Skeletal muscle tissue (tissue), 4 donors: Measurements from ENCODE around the gene CDK5RAP2. TPM values are rescaled to one million over a fixed set of nuclear protein-coding genes. Genes with fewer than 3 reads are reported as not detected.
A peak's percentile ranks its signal among the peaks of the same experiment; 100 is the strongest.
"Not testable (repeated sequence)": the region's sequence is repeated elsewhere in the genome, so short reads cannot be mapped to it uniquely, and the experiment has no call there.

Experiments used
- H3K27ac ChIP-seq: one replicate; pipeline ENCODE4 v1.7.0; 2013; ENCODE audit warnings: mild to moderate bottlenecking, low read depth, low read length, inconsistent platforms
- H3K27me3 ChIP-seq, 3 donors: one replicate each; pipeline ENCODE4 v1.7.0; 2013; ENCODE audit warnings: low read length in 3 of 3; ENCODE audit not compliant: control insufficient read depth in 3 of 3, insufficient read depth in 3 of 3
- H3K36me3 ChIP-seq, 3 donors: one replicate each; pipeline ENCODE4 v1.7.0; 2013; ENCODE audit warnings: low read length in 3 of 3; ENCODE audit not compliant: control insufficient read depth in 3 of 3, insufficient read depth in 3 of 3
- H3K4me1 ChIP-seq, 3 donors: one replicate each; pipeline ENCODE4 v1.7.0; 2013; ENCODE audit warnings: low read length in 3 of 3, mild to moderate bottlenecking in 3 of 3; ENCODE audit not compliant: control insufficient read depth in 3 of 3, insufficient read depth in 3 of 3
- H3K4me3 ChIP-seq, 3 donors: one replicate each; pipeline ENCODE4 v1.7.0; 2013; ENCODE audit warnings: low read length in 3 of 3
- H3K9ac ChIP-seq, 3 donors: one replicate each; pipeline ENCODE4 v1.7.0; 2013; ENCODE audit warnings: low read length in 3 of 3, mild to moderate bottlenecking in 3 of 3, moderate library complexity in 2 of 3, low read depth in 1 of 3
- H3K9me3 ChIP-seq, 3 donors: one replicate each; pipeline ENCODE4 v1.7.0; 2013; ENCODE audit warnings: low read length in 3 of 3; ENCODE audit not compliant: control insufficient read depth in 3 of 3
- total RNA-seq: library from RNA; depleted of rRNA; stranded (reverse); fragments of >200 nt; gene quantifications from one replicate; pipeline ENCODE4 v1.2.3, GENCODE V29; 2014
- donor health status: Osteomylitis.

The CDK5RAP2 gene
- total RNA-seq, 1 donor from 2014 or later = 38.1 TPM

- H3K4me1 ChIP-seq = peaks cover 0 to 22% (median 9%) of the 10 kb centered on the region in 3 donors
- H3K27me3 ChIP-seq = no peaks in the 10 kb centered on the region
- H3K36me3 ChIP-seq = peaks cover 0 to 4% (median 3%) of the 10 kb centered on the region in 3 donors
- H3K9me3 ChIP-seq = no peaks in the 10 kb centered on the region
- no peak overlapping the region for H3K9ac ChIP-seq
- H3K27ac ChIP-seq = no peak overlapping the region
- no peak overlapping the region for H3K4me3 ChIP-seq
Measured at GRCh38 chr9:120555839-120556238, 24.1 kb downstream of the CDK5RAP2 start.

GRCh38 chr9:120552210-120552704 lies 27.7 kb downstream of the CDK5RAP2 start:
- H3K27ac ChIP-seq, H3K4me3 ChIP-seq, H3K9me3 ChIP-seq, H3K27me3 ChIP-seq, H3K4me1 ChIP-seq, H3K9ac ChIP-seq: not testable (repeated sequence)
- peaks cover 0 to 22% (median 20%) of the 10 kb centered on the region in 3 donors for H3K36me3 ChIP-seq

- H3K9ac ChIP-seq = peak overlapping the region in 1 of 3 donors; percentile 23
- H3K4me1 ChIP-seq = peaks cover 0 to 6% (median 0%) of the 10 kb centered on the region in 3 donors
- H3K4me3 ChIP-seq = no peak overlapping the region
- no peaks in the 10 kb centered on the region for H3K27me3 ChIP-seq
- H3K9me3 ChIP-seq = no peaks in the 10 kb centered on the region
- peaks cover 9 to 47% (median 45%) of the 10 kb centered on the region in 3 donors for H3K36me3 ChIP-seq
- H3K27ac ChIP-seq = no peak overlapping the region
Measured at GRCh38 chr9:120545701-120546550, 34.0 kb downstream of the CDK5RAP2 start.

- Histone ChIP-seq H3K9ac (no peak overlapping the region), H3K4me1 (peaks cover 0 to 6% (median 0%) of the 10 kb centered on the region in 3 donors), H3K36me3 (peaks cover 13 to 39% (median 39%) of the 10 kb centered on the region in 3 donors), H3K27ac (no peak overlapping the region), H3K9me3 (no peaks in the 10 kb centered on the region), H3K27me3 (no peaks in the 10 kb centered on the region), H3K4me3 (no peak overlapping the region)
Measured at GRCh38 chr9:120544441-120544840, 35.5 kb downstream of the CDK5RAP2 start.

GRCh38 chr9:120542701-120543490 lies 37.1 kb downstream of the CDK5RAP2 start:
- Histone ChIP-seq H3K9ac (no peak overlapping the region), H3K27me3 (no peaks in the 10 kb centered on the region), H3K9me3 (no peaks in the 10 kb centered on the region), H3K27ac (no peak overlapping the region), H3K4me3 (no peak overlapping the region), H3K4me1 (peaks cover 0 to 6% (median 0%) of the 10 kb centered on the region in 3 donors), H3K36me3 (peaks cover 13 to 42% (median 34%) of the 10 kb centered on the region in 3 donors)

- Histone ChIP-seq H3K27ac (no peak overlapping the region), H3K27me3 (no peaks in the 10 kb centered on the region), H3K36me3 (peaks cover 13 to 49% (median 40%) of the 10 kb centered on the region in 3 donors), H3K9ac (no peak overlapping the region), H3K4me1 (peaks cover 0 to 6% (median 0%) of the 10 kb centered on the region in 3 donors), H3K9me3 (no peaks in the 10 kb centered on the region), H3K4me3 (no peak overlapping the region)
Measured at GRCh38 chr9:120541921-120542320, 38.0 kb downstream of the CDK5RAP2 start.

- H3K36me3 ChIP-seq = peaks cover 12 to 50% (median 47%) of the 10 kb centered on the region in 3 donors
- H3K9me3 ChIP-seq = no peaks in the 10 kb centered on the region
- no peak overlapping the region for H3K9ac ChIP-seq
- peaks cover 0 to 6% (median 0%) of the 10 kb centered on the region in 3 donors for H3K4me1 ChIP-seq
- H3K27me3 ChIP-seq = no peaks in the 10 kb centered on the region
- H3K4me3 ChIP-seq = no peak overlapping the region
- H3K27ac ChIP-seq = no peak overlapping the region
Measured at GRCh38 chr9:120539951-120540350, 40.0 kb downstream of the CDK5RAP2 start.

GRCh38 chr9:120538339-120538738 lies 41.6 kb downstream of the CDK5RAP2 start:
- peaks cover 0 to 6% (median 0%) of the 10 kb centered on the region in 3 donors for H3K4me1 ChIP-seq
- H3K27ac ChIP-seq = no peak overlapping the region
- H3K9me3 ChIP-seq = no peaks in the 10 kb centered on the region
- no peak overlapping the region for H3K4me3 ChIP-seq
- H3K9ac ChIP-seq = no peak overlapping the region
- no peaks in the 10 kb centered on the region for H3K27me3 ChIP-seq
- peaks cover 11 to 46% (median 42%) of the 10 kb centered on the region in 3 donors for H3K36me3 ChIP-seq

GRCh38 chr9:120536949-120537640 lies 42.9 kb downstream of the CDK5RAP2 start:
- Histone ChIP-seq H3K27ac (no peak overlapping the region), H3K4me1 (peaks cover 11 to 18% (median 12%) of the 10 kb centered on the region in 3 donors), H3K4me3 (no peak overlapping the region), H3K9me3 (no peaks in the 10 kb centered on the region), H3K27me3 (no peaks in the 10 kb centered on the region), H3K9ac (no peak overlapping the region), H3K36me3 (peaks cover 9 to 40% (median 33%) of the 10 kb centered on the region in 3 donors)
